Activated T-cell treated with anti-CD3 and anti-CD28 coated beads for 1 hour (primary cell): Measurements from ENCODE around the gene SSBP3.

Experiments
- DNase-seq: peaks from one replicate; pipeline ENCODE4 v3.0.0-alpha.2; 2020; ENCODE audit warnings: low read depth

The SSBP3 gene

DNA sequence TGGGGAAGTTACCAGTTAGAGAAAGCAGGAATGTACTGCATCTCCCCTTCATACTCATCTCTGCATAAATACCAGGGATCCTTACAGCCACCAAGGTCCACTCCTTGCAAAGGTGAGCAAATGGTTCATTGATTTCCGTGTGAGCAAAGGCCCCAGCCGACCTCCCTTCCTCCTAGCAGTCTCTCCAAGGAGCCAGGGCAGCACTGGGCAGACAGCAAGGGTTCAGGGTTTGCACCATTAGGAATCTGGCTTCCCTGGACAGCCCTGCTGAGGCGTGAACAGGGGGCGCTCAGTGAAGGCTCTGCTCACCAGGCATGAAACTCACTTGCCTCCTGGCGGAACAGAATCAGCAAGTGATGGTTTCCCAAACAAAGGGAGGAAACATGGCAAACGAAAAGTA is 140.5 kb downstream of the SSBP3 start:
- no peak for DNase-seq

DNA sequence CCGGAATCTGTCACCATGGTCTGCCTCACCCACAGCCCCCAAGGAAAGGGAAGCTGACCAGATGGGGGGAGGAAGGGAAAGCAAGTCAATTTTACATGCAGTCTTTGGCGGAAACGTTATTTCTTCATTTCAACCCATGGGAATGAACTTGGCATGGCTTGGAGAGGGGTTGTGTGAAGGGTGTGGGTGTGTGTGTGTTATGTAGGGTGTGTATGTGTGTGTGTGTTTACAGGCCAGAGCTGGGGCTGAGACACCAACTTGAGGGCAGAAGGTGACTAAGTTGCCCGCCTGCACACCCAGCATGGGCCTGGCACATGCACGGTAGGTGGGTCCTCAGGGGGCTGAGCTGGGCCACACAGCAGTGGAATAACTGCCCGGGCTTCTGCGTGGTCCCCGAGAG is 141.1 kb downstream of the SSBP3 start:
- no peak for DNase-seq

GRCh38 chr1:54263601-54264226 is 142.5 kb downstream of the SSBP3 start:
- DNase-seq = no peak

DNA sequence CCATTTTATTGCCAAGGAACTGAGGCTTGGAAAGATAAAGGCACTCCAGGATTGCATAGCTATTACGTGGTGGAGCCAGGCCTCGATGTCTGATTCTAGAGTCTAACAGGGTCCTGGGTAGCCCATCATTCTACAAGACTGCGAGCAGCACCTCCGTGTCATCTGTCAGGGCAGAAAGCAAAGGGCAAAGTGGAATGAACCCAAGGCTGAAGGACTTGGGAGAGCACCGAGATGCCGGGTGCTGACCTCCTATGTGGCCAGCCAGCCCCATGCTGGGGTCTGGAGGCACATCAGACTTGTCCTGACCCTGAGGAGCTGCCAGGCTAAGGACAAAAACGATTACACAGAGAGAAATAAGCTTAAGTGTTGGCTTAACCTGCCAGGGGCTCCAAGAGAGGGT is 143.9 kb downstream of the SSBP3 start:
- no peak for DNase-seq

GRCh38 chr1:54260810-54261209 is 145.4 kb downstream of the SSBP3 start:
- DNase-seq = no peak

- DNase-seq = no peak
These were observed 146.6 kb downstream of the SSBP3 start for GRCh38 chr1:54259546-54260140.

DNA sequence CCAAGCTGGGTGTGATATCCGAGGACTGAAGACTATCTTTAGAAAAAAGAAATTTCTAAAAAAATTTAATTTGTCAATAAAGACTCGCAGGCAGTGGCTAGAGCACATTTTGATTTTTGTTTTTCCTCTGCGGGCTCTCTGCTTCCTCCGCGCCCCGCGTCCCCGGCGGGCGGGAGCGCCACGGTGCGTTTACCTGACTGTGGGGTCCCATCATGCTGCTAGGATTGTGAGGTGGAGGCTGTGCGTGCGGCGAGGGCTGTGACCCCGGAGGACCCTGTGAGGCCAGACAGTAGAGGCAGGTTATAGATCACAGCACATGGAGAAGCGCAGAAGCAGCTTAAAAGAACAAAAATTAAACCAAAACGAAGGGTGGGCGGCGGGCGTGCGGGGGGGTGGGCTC is 148.3 kb downstream of the SSBP3 start:
- no peak for DNase-seq

DNA sequence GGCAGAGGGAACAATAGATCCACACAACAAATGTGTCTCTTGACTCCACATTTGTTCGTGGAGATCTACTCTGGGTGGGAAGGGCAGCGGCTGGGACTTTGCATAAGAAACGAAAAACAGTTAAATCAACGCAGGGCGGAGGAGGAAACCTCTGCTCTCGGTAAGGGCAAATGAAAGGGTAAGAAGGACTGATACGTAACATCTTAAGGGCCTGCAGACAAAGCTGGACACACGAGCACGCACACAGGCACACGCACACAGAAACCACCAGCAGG is 148.9 kb downstream of the SSBP3 start:
- no peak for DNase-seq

DNA sequence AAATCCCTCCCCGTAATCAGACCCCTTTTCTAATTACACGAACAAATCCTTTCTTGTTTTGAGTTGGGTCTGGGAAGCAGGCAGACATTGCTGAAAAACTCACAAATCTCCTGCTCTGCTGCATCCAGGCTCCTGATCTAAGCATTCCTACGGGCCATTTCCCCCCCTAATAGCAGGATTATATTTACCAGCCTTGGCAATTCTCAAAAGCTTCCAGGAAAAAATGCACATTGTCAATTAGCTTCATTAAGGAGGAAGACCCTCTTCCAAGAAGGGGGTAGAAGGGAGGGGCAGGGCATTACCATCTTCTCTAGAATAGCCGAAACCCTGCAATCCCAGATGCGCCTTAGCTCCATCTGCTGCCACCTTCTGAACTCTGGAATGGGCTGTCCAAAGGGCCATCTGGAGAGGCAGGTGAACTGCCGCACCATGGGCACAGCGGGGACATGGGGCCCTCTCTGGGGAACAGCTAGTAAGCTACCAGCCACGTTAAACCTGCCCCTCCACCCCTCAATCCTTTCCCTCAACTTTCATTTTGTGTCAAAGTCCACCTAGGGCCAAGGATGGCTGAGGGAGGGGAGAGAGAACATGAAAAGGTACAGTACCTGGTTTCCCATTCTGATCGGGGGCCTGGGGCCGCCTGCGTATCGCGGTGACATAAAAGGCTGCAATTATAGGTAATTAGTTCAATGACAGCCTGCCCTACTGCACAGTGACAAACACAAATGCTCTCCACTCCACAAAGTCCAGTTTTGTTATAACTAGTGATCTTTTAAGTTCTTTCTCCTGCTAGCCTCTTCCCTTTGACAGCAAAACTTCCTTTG is 149.5 kb downstream of the SSBP3 start:
- DNase-seq = no peak

- DNase-seq = no peak
These were observed 151.0 kb downstream of the SSBP3 start for GRCh38 chr1:54255026-54255702.

- DNase-seq = no peak
These were observed 152.1 kb downstream of the SSBP3 start for GRCh38 chr1:54254055-54254454.

GRCh38 chr1:54253480-54253879 is 152.7 kb downstream of the SSBP3 start:
- no peak for DNase-seq

GRCh38 chr1:54252371-54252936 is 153.7 kb downstream of the SSBP3 start:
- no peak for DNase-seq

- DNase-seq = no peak
These were observed 155.5 kb downstream of the SSBP3 start for GRCh38 chr1:54250670-54251069.

DNA sequence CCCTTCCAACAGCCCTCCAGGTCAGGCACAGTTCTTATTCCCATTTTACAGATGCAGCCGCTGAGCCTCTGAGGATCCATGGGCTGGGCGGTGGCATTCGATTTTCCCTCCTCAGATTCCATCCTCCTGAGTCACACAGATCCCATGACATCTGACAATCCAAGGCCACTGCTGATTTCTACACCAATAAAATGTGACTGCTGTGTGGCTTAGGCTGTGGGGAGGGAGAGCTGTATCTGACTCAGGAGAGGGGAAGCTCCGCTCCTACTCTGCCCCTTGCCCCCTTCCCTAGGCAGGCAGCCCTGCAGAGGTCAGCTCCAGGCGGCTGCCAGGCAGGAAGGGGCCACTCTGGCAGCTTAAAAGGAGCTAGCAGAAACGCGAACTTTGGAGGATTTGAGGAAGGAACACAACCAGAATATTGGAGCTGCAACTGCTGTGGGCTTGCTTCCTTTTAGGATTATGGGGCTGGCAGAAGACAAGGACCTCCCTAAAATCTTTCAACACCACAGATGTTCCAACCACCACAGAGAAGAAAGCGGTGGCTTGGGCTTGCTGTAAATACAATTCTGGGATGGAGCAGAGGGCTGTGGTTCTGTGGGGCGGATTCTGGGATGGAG is 156.3 kb downstream of the SSBP3 start:
- no peak for DNase-seq

- DNase-seq = no peak
These were observed 157.2 kb downstream of the SSBP3 start for GRCh38 chr1:54248966-54249365.

GRCh38 chr1:54247863-54248515 is 158.2 kb downstream of the SSBP3 start:
- DNase-seq = no peak

DNA sequence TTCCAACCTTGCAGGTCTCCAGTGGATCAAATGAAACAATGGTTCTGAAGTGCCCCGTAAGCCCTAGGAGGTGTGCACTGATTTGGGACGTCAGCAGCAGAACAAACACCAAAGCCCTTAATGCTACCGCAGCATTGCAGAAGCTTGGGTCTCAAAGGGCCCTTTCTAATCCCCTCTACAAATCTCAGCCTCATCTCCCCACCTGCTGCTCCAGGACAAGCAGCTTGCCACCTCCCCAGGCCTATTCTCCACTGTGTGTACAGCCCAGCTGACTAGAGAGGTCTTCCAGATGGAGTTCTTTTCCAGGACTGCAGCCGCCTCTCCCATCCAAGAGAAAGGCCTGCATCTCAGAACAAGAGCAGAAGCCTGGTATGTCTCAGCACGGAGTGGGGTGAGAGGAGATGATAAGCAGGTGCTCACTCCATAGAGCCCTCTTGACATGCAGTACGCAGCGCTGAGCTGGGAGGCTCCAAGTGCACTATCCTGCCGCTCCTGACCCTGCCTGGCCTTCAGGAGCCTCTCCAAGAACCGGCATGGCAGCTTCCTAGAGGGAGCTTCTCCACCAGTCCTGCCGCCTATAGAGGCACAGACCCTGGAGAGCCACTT is 160.0 kb downstream of the SSBP3 start:
- no peak for DNase-seq

DNA sequence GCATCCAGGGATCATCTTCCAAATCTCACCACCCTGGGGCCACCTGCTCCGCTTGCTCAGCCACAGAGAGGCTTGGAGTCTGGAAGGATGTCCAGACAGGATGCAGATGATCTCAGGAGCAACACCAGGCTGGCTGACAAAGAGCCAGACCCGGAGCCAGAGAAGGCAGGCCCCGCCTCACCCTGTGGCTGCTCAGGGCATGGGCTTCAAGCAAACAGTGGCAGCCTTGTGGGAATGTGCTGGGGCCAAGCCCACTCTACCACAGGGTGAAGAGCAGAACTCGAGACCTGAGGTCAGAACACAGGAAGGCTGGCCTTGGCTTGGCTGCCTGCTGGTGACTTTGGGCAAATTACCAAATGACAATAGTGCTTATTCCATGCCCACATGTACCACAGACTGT is 160.7 kb downstream of the SSBP3 start:
- DNase-seq = no peak

DNA sequence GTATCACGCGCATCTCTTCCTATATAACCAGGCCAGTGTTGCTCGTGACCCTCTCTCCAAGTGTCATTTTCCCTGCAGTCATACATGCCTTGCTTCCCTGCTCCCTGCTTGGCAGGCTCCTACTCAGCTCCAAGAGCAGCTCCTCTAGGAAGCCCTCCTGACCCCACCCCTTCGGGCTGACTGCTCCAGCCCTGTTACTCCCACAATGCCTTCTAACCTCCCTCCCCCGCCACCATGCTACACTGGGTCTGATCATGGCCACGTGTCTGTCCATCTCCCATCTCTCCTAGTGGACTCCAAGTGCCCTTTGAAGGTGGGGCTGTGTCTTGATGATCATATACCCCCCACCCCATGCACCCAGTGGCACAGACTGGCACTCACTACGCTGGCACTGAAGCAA is 161.5 kb downstream of the SSBP3 start:
- no peak for DNase-seq

DNA sequence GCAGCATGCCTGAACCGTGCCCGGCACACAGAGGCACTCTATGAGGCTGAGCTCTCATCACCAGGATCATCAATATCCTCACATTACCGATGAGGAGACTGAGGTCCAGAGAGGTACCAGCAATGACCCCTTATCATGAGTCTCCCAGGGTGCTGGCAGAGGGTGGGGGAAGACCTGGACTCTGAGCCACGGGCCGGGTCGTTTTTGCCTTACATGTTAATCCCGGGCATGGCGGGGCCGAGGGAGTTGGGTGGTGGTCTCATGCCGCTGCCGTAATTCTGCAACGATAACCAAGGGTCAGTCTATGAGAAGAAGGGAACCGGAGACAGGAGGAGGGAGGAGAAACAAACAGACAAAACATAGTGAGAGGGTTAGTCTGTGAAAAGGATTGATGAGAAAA is 163.2 kb downstream of the SSBP3 start:
- no peak for DNase-seq
